Stimulated activated naive CD4-positive, alpha-beta T cell (primary cell): Measurements from ENCODE around the gene TBC1D22A.
"Not testable (repeated sequence)": the region's sequence is repeated elsewhere in the genome, so short reads cannot be mapped to it uniquely, and the experiment has no call there.

ENCODE experiments used
- DNase-seq, 6 experiments: peaks; one replicate each; lab custom pipeline; 2025; lab: John Stamatoyannopoulos, UW

TBC1D22A gene

GRCh38 chr22:46762238-46763050 is at the start of gene TBC1D22A:
Gene TBC1D22A (plus strand): TSS chr22:46762650. CDS start chr22:46762787, 137 bp downstream.
- DNase-seq = peak; percentile 88 to 95 (median 91)

GRCh38 chr22:46714550-46714949 is 47.9 kb upstream of the TBC1D22A start:
- DNase-seq = no peak

DNA sequence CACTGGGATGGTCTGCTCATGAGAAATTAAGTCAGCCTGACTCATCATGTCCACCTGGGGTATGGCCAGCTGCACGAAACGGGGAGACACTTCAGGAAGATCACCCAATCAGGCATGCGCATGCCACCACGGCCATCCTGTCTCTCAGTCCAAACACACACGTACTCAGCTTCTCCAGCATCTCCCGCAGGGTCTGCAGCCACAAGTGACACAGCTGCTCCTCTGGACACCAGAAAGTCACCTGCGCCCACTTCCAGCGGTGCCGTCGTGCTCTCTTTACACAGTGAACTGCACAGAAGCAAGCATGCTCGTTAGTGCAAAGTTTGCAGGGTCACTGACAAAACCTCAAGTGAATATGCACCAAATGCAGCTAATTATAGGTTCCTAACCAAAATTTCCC is 42.5 kb upstream of the TBC1D22A start:
- no peak for DNase-seq

DNA sequence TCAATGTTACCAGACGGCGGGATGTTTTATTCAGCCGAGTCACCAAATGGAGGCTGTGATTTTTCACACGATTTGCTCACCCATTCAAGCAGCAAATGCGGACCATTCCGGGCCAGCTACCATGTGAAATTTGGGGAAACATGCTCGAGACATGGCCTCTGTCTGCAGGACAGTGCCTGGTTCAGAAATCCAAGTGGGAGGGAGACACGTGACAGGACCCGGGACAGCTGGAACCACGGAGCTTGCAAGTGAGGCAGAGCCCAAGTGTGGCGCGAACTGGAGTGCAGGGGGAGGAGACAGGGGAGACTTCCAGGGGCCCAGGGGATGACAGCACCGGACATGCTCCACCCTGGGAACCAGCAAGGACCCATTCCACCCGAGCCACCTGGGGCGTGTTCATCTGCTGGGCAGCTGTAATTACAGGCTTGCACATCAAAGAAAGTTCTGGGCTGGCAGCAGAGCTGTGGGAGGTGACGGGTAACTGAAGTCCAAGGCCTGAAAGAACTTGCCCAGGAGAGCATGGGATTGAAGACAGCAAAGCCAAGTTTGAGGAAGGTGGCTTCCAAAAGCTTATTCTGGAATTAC is 40.9 kb upstream of the TBC1D22A start:
- DNase-seq = no peak

DNA sequence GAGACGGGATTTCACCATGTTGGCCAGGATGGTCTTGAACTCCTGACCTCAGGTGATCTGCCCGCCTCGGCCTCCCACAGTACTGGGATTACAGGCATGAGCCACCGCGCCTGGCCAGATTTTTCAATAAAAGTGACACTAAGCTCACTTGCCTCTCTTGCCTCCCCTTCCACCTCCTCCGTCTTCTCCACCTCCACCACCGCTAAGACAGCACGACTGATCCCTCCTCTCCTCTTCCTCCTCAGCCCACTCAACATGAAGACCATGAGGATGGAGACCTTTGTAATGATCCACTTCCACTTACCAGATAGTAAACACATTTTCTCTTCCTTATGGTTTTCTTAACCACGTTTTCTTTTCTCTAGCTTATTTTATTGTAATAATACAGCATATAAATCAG is 38.6 kb upstream of the TBC1D22A start:
- DNase-seq = no peak

GRCh38 chr22:46725096-46725495 is 37.4 kb upstream of the TBC1D22A start:
- DNase-seq = no peak

GRCh38 chr22:46726066-46726985 is 36.1 kb upstream of the TBC1D22A start:
- no peak for DNase-seq

GRCh38 chr22:46726986-46727317 is 35.5 kb upstream of the TBC1D22A start:
- no peak for DNase-seq

DNA sequence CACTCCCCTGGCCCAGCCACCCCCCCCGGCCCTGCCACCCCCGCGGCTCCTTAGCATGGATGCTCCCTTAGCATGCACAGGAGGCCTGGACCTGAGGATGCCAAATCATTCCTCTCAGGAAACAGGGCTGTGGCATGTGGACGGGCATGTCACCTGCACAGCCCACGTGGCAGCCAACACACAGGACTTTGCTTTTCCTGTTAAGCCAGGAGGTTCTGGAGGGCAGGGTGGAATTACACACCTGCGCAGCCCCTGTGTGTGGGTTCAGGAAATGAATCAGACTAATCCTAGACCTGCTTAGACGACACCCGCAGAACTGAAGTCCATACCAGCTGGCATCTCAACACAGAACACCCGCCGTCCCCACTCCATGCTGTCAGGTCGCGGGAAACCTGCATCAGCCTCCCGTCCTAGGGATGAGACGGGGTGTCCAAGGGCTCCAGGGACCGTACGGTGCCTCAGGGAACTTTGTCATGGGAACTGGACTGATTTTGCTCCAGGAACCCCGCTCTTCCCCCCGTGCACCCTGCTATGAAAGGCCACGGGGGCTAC is 34.6 kb upstream of the TBC1D22A start:
- DNase-seq = no peak

DNA sequence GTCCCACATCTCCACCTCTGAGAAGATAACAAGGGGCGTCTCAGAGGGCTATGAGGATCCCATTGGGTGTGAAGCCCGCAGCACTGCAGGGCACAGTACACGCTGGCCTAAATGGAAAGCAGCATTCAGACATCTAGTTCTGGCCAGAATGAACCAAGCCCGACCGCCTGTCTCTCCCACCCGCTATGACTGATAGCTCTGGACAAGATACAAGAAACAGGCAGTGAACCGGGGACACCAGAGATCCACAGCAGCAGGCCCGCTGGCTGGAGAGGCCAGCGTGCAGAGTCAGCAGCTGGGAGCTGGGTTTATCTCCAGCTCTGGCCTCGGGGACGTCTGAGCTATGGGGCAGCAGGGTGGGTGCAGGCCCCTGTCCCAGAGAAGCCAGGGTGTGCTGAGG is 34.0 kb upstream of the TBC1D22A start:
- no peak for DNase-seq

DNA sequence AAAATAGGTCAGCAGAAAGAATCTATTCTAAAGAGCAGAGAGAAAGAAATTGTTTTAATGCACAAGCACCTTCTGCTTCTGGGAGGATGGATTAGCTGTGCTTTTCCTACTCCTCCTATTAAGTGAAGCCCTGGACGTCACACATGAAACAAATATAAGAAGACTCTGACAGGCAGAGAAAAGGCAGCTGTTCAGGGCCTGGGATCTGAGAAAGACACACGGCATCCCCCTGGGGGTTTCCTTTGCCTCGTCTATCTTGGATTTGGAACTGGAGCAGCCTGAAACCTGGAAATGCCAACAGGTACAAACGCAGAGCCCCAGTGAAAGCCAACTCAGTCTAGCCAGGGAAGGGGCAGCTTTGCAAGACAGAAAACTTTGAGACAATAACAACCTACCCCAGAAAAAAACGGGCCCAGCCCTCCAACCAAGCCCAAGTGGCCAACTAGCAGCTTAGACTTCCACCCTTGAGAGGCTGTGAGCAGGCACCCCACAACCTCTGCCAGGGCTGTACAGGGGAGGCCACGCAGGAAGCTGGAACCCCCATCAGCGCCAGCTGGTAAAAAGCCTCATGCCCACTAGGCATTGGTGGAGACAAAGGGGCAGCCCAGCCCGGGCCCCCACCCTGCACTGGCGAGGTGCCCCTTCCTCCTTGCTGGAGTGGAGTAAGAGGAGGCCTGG is 31.7 kb upstream of the TBC1D22A start:
- no peak for DNase-seq

DNA sequence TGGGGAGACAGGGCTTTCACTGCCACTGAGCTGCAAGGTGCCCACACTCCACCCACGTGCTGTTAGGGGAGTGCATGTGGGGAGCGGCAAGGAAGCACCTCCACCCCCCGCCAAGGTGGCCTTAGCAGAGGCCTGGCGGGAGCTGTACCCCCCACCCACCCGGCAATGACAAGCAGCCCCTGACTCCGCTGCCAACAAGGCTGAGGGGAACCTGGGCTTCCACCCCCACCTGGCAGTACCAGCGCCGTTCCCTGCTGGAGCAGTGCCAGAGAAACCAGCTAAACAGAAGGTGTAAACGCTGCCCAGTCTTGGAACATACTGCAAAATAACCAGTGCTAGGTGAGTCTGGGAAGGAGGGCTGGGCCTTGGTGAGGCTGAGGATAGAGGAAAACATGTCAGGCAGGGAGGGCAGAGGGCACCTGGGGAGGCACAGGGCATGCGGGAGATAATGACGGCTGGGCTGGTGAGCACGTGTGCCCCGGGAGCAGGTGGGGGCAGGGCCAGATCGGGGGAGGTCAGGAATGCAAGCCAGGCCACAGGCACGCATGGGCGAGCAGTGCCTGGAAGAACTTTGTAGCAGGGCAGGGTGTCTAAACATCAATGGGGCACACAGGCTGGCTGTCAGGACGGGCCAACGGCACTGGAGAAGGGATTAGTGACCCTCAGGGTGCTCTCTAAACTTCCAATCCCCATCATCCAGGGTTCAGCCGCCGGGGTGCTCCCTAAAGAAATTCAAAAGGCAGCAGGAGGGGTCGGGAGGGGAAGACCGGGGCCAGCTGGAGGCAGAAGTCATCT is 31.0 kb upstream of the TBC1D22A start:
- DNase-seq = no peak

- no peak for DNase-seq
These were observed 30.4 kb upstream of the TBC1D22A start for GRCh38 chr22:46732041-46732379.

GRCh38 chr22:46732513-46732912 is 29.9 kb upstream of the TBC1D22A start:
- DNase-seq = no peak

GRCh38 chr22:46734213-46734722 is 28.2 kb upstream of the TBC1D22A start:
- not testable (repeated sequence) for DNase-seq

- peak; percentile 15 to 47 (median 32) for DNase-seq
These were observed 27.5 kb upstream of the TBC1D22A start for GRCh38 chr22:46734830-46735453.

- DNase-seq = no peak
These were observed 26.5 kb upstream of the TBC1D22A start for GRCh38 chr22:46735747-46736608.

- no peak for DNase-seq
These were observed 25.7 kb upstream of the TBC1D22A start for GRCh38 chr22:46736705-46737104.
